WERI-Rb-1 (cell line): ENCODE results near the gene PRSS27.
"Not testable (repeated sequence)": the region's sequence is repeated elsewhere in the genome, so short reads cannot be mapped to it uniquely, and the experiment has no call there.

Experiments used
- DNase-seq: peaks from one replicate; pipeline ENCODE4 v3.0.0-alpha.2; 2020
- H3K27ac ChIP-seq: fragments of 250-450 bp; sonication (Bioruptor Pico); 2 replicates; pipeline ENCODE4 v1.5.1; 2020; ENCODE audit warnings: mild to moderate bottlenecking, moderate library complexity
- H3K27me3 ChIP-seq: fragments of 250-450 bp; sonication (Bioruptor Pico); 2 replicates; pipeline ENCODE4 v1.5.1; 2021; ENCODE audit warnings: mild to moderate bottlenecking, low read depth, moderate library complexity; ENCODE audit not compliant: insufficient read depth, severe bottlenecking
- H3K36me3 ChIP-seq: fragments of 250-450 bp; sonication (Bioruptor Pico); 2 replicates; pipeline ENCODE4 v1.5.1; 2020; ENCODE audit warnings: mild to moderate bottlenecking, moderate library complexity
- H3K4me3 ChIP-seq: 2 replicates; pipeline ENCODE4 v1.5.1; 2011; ENCODE audit warnings: low read depth, mild to moderate bottlenecking, control low read depth, low read length
- H3K9me3 ChIP-seq: fragments of 250-450 bp; sonication (Bioruptor Pico); 2 replicates; pipeline ENCODE4 v1.5.1; 2021; ENCODE audit warnings: mild to moderate bottlenecking, moderate library complexity; ENCODE audit not compliant: severe bottlenecking
- TF ChIP-seq, protein P1 (sequence below): IDR thresholded peaks from 2 replicates; pipeline ENCODE4 v1.5.1; 2011; ENCODE audit warnings: low read depth, mild to moderate bottlenecking, control low read depth, inconsistent platforms, low read length

The PRSS27 gene

DNA sequence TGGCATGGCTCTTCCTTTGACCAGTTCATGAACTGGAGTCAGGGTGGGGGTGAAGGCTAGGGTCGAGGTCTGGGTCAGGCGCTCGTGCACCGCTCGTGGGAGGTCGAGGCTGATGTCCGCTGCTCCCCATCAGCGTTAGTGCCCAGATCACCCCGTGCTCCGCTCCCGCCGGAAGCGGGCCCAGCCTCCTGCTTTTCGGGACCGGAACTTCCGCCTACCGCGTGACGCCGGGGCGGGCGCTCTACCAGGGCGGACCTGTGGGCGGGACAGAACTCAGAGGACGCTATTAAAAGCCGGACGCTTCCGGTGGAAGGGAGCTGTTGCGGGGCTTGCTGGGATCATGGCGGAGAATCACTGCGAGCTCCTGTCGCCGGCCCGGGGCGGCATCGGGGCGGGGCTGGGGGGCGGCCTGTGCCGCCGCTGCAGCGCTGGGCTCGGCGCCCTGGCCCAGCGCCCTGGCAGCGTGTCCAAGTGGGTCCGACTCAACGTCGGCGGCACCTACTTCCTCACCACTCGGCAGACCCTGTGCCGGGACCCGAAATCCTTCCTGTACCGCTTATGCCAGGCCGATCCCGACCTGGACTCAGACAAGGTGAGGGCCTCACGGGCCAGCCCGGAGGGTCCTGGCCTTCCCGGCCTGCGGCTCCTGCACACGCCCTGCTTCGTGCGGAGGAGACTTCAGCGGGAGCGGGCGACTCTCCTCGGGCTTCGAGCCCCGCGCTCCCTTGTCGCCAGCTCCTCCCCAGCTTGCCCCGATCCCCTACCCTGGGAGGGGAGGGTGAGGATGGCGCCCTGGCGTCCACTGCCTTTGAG, 37.6 kb downstream of the PRSS27 start, which contains the start of gene KCTD5:
KCTD5 (plus strand) TSS at position 315 of the 813 bp plus-strand sequence; CDS start at position 341, 26 bp downstream.
- Histone ChIP-seq H3K27ac (peak within 1 kb of the TSS; percentile 82), H3K9me3 (no peaks in the 10 kb centered on the region), H3K36me3 (no peaks in the 10 kb centered on the region), H3K4me3 (peak within 1 kb of the TSS; percentile 69), H3K27me3 (no peaks in the 10 kb centered on the region)
- peak; percentile 95 for DNase-seq
- TF ChIP-seq, protein P1, sequence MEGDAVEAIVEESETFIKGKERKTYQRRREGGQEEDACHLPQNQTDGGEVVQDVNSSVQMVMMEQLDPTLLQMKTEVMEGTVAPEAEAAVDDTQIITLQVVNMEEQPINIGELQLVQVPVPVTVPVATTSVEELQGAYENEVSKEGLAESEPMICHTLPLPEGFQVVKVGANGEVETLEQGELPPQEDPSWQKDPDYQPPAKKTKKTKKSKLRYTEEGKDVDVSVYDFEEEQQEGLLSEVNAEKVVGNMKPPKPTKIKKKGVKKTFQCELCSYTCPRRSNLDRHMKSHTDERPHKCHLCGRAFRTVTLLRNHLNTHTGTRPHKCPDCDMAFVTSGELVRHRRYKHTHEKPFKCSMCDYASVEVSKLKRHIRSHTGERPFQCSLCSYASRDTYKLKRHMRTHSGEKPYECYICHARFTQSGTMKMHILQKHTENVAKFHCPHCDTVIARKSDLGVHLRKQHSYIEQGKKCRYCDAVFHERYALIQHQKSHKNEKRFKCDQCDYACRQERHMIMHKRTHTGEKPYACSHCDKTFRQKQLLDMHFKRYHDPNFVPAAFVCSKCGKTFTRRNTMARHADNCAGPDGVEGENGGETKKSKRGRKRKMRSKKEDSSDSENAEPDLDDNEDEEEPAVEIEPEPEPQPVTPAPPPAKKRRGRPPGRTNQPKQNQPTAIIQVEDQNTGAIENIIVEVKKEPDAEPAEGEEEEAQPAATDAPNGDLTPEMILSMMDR, result no peak

DNA sequence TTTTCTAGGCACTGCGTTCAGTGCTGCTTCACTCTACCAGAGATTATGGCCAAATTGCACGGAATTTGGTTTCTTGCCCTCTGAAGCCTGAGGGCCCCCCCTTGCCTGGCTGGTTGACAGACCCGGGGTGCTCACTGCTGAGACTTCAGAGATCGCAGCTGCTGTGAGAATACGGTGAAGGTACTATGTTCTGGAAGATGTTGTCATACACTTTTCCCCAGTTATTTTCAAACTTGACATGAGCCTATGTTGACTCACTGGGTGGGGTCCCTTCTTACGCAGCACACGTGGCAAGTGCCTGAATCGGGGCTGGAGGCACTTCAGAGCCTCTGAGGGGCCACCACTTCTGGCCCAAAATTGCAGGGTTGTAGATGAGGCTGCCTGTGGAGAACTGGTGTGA, 39.7 kb downstream of the PRSS27 start:
- H3K9me3 ChIP-seq, H3K27me3 ChIP-seq, H3K4me3 ChIP-seq, H3K36me3 ChIP-seq, H3K27ac ChIP-seq, DNase-seq: not testable (repeated sequence)

DNA sequence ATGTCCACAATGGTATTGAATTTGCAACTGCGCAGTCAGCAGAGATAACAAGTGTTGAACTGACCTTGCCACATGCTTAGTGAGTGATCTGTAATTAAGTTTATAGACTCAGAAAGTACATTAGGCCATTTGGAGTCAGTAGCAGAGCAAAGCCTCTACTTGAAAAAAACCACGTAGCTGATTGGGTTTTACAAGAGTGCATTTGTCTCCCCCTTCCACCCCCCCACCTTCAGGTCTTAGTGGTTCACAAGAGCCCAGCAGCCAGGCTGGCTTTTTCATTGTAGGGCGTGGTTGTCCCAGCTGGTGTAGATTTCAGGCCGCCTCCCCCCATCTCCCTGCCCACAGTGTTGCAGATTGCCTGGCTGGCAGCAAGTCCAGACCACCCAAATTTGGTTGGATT, 40.1 kb downstream of the PRSS27 start:
- not testable (repeated sequence) for H3K4me3 ChIP-seq, H3K27ac ChIP-seq, H3K27me3 ChIP-seq, H3K9me3 ChIP-seq, H3K36me3 ChIP-seq
- DNase-seq, result peak; percentile 75

DNA sequence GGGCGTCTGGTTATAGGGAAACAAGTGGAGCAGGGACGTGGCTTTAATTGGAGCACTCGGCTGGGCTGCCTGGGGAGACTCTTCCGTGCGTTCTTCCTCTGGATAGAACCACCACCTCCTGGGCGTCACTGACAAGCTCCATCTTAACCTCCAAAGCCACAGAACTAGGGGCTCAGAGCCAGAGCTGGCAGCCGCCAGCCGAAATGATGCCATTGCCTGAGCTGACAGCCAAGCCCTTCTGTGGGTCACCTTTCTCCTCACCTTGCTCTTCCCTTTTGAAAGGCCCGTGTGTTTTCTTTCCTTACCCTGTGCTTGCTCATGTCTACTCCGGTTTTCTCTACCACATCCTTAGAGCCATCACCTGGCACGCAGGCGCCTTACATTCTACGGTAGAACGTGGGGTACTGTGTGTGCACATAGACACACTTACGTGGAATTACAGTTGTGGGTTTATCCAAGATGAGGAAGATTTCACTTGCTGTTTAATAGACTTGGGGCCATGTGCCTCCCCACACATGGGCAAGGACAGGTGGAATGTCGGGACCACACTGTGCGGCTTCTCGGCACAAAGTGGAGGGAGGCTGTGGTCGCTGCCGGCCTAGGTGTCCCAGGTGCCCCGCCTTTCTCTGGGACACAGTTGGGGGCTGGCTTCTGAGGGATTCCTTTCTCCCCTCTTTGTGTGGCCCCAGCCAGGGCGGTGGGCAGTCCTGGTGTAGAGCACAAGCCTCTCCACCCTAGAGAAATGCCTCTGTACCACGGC, 41.6 kb downstream of the PRSS27 start:
- not testable (repeated sequence) for H3K9me3 ChIP-seq, H3K27me3 ChIP-seq, DNase-seq, H3K36me3 ChIP-seq, H3K27ac ChIP-seq, H3K4me3 ChIP-seq

DNA sequence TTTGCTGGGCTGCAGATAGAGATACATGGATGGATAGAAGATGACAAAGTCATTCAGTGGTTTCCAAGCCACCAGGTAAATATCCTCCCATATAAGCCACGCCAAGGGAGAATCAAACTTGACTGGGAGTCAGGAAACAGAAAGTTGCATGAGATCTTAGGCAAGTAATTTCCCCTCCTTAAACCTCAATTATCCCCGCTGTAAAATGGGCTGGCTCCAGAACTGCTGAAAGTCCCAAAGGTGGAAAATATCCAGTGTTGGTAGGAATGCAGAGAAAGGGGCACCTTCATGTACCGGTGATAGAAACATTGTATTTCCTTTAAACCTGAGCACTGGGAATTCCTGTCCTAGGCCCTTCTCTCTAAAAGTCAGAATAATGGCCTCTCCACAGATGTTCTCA, 43.1 kb downstream of the PRSS27 start:
- H3K36me3 ChIP-seq, H3K27me3 ChIP-seq, H3K27ac ChIP-seq, H3K4me3 ChIP-seq, DNase-seq, H3K9me3 ChIP-seq: not testable (repeated sequence)

DNA sequence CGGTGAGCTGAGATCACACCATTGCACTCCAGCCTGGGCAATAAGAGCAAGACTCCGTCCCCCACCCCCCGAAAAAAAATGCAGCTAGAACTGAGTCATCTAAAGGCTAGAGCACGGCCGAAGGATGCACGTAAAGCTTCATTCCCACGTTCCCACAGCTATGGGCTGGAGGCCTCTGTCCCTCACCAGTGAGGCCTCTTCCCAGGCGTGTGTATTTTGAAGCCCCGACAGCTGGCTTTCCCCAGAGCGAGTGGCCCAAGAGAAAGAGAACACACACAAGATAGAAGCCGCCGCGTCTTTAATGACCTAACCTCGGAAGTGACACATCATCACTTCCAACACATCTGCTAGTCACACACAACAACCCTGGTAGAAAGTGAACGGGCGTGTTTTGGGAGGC, 44.3 kb downstream of the PRSS27 start:
- no peak for DNase-seq
- Histone ChIP-seq H3K4me3 (no peak overlapping the region), H3K36me3 (no peaks in the 10 kb centered on the region), H3K27me3 (no peaks in the 10 kb centered on the region), H3K9me3 (no peaks in the 10 kb centered on the region), H3K27ac (no peak overlapping the region)
- TF ChIP-seq, protein P1, result no peak

DNA sequence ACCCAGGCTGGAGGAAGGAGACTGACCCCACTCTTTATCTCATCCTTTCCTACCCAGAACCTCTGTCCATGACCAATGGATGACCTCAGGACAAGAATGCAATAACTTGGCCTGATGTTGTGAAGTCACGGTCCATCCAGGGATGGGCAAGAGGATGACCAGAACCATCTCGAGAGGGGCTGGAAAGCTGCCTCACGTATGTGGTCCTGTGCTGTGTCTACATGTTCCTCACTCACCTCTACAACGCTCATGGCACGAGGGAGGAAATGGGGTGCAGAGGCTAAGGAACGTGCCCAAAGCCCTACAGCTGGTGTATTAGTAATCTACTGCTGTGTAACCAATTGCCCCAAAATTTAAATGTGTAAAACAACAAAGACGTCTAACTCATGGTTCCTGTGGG, 45.0 kb downstream of the PRSS27 start:
- Histone ChIP-seq H3K27me3 (no peaks in the 10 kb centered on the region), H3K9me3 (no peaks in the 10 kb centered on the region), H3K27ac (no peak overlapping the region), H3K36me3 (no peaks in the 10 kb centered on the region), H3K4me3 (no peak overlapping the region)
- no peak for DNase-seq
- TF ChIP-seq, protein P1, result no peak
